ENCODE data around the gene PCBP3.
"Not testable (repeated sequence)": the region's sequence is repeated elsewhere in the genome, so short reads cannot be mapped to it uniquely, and the experiment has no call there.

The PCBP3 gene

GRCh38 chr21:45887788-45888187, 244.3 kb downstream of the PCBP3 start:
- DNase-seq (ENCODE audit: low read depth in 2 of 3, low spot score in 1 of 3) = no peak

GRCh38 chr21:45888386-45889009, 245.0 kb downstream of the PCBP3 start:
- DNase-seq (ENCODE audit: low read depth in 2 of 3, low spot score in 1 of 3) = no peak

- DNase-seq (ENCODE audit: low read depth in 2 of 3, low spot score in 1 of 3) = no peak
Observed at GRCh38 chr21:45889256-45889655, 245.7 kb downstream of the PCBP3 start.

- DNase-seq (ENCODE audit: low read depth in 2 of 3, low spot score in 1 of 3) = no peak
Observed at GRCh38 chr21:45889961-45890360, 246.4 kb downstream of the PCBP3 start.

GRCh38 chr21:45891388-45892155, 248.0 kb downstream of the PCBP3 start:
- no peak for DNase-seq (ENCODE audit: low read depth in 2 of 3, low spot score in 1 of 3)

- no peak for DNase-seq (ENCODE audit: low read depth in 2 of 3, low spot score in 1 of 3)
Observed at GRCh38 chr21:45892156-45892915, 248.8 kb downstream of the PCBP3 start.

- DNase-seq (ENCODE audit: low read depth in 2 of 3, low spot score in 1 of 3) = no peak
Observed at GRCh38 chr21:45892916-45893739, 249.6 kb downstream of the PCBP3 start.

- no peak for DNase-seq (ENCODE audit: low read depth in 2 of 3, low spot score in 1 of 3)
Observed at GRCh38 chr21:45893740-45894449, 250.4 kb downstream of the PCBP3 start.

- DNase-seq (ENCODE audit: low read depth in 2 of 3, low spot score in 1 of 3) = no peak
Observed at GRCh38 chr21:45894450-45894825, 250.9 kb downstream of the PCBP3 start.

GRCh38 chr21:45894906-45895777, 251.6 kb downstream of the PCBP3 start:
- DNase-seq (ENCODE audit: low read depth in 2 of 3, low spot score in 1 of 3) = no peak

- no peak for DNase-seq (ENCODE audit: low read depth in 2 of 3, low spot score in 1 of 3)
Observed at GRCh38 chr21:45895778-45896370, 252.3 kb downstream of the PCBP3 start.

- not testable (repeated sequence) for DNase-seq (ENCODE audit: low read depth in 2 of 3, low spot score in 1 of 3)
Observed at GRCh38 chr21:45896431-45896830, 252.9 kb downstream of the PCBP3 start.

- no peak for DNase-seq (ENCODE audit: low read depth in 2 of 3, low spot score in 1 of 3)
Observed at GRCh38 chr21:45897191-45898027, 253.9 kb downstream of the PCBP3 start.

GRCh38 chr21:45898028-45898350, 254.5 kb downstream of the PCBP3 start:
- DNase-seq (ENCODE audit: low read depth in 2 of 3, low spot score in 1 of 3) = no peak

GRCh38 chr21:45898781-45899180, 255.3 kb downstream of the PCBP3 start:
- DNase-seq (ENCODE audit: low read depth in 2 of 3, low spot score in 1 of 3) = no peak

- no peak for DNase-seq (ENCODE audit: low read depth in 2 of 3, low spot score in 1 of 3)
Observed at GRCh38 chr21:45899317-45900033, 255.9 kb downstream of the PCBP3 start.

GRCh38 chr21:45900034-45900868, 256.7 kb downstream of the PCBP3 start:
- no peak for DNase-seq (ENCODE audit: low read depth in 2 of 3, low spot score in 1 of 3)

All from stimulated activated CD4-positive, alpha-beta T cell treated with anti-CD3 and anti-CD28 coated beads, Interleukin-12 subunit alpha, Interleukin-12 subunit beta, amount 100 ng/mL, for 48 hours (primary cell).